GM21390 (cell line): ENCODE measurements around the gene SEC24D.
"Not testable (repeated sequence)": the region's sequence is repeated elsewhere in the genome, so short reads cannot be mapped to it uniquely, and the experiment has no call there.

Experiments
- ATAC-seq: cut with Tn5 transposase; IDR thresholded peaks from one replicate; pipeline ENCODE4 v1.9.1; 2021; ENCODE audit not compliant: unreplicated experiment

Gene SEC24D

GRCh38 chr4:118814058-118814457, 21.9 kb downstream of the SEC24D start:
- no peak for ATAC-seq

- ATAC-seq: no peak
These were observed 22.4 kb downstream of the SEC24D start for GRCh38 chr4:118813561-118813960.

- no peak for ATAC-seq
These were observed 24.1 kb downstream of the SEC24D start for GRCh38 chr4:118811832-118812231.

- ATAC-seq: no peak
These were observed 24.7 kb downstream of the SEC24D start for GRCh38 chr4:118810991-118811764.

- ATAC-seq: no peak
These were observed 28.3 kb downstream of the SEC24D start for GRCh38 chr4:118807659-118808058.

- ATAC-seq: no peak
These were observed 32.7 kb downstream of the SEC24D start for GRCh38 chr4:118803253-118803652.

GRCh38 chr4:118801895-118802575, 33.9 kb downstream of the SEC24D start:
- ATAC-seq: no peak

- ATAC-seq: no peak
These were observed 36.5 kb downstream of the SEC24D start for GRCh38 chr4:118799231-118799942.

- no peak for ATAC-seq
These were observed 37.3 kb downstream of the SEC24D start for GRCh38 chr4:118798658-118799057.

GRCh38 chr4:118797558-118798142, 38.3 kb downstream of the SEC24D start:
- ATAC-seq: no peak

- ATAC-seq: not testable (repeated sequence)
These were observed 44.1 kb downstream of the SEC24D start for GRCh38 chr4:118791690-118792446.

GRCh38 chr4:118790544-118790943, 45.4 kb downstream of the SEC24D start:
- ATAC-seq: no peak

GRCh38 chr4:118788911-118789310, 47.0 kb downstream of the SEC24D start:
- no peak for ATAC-seq

GRCh38 chr4:118787844-118788380, 48.0 kb downstream of the SEC24D start:
- ATAC-seq: no peak

- no peak for ATAC-seq
These were observed 51.1 kb downstream of the SEC24D start for GRCh38 chr4:118784776-118785175.

- no peak for ATAC-seq
These were observed 52.0 kb downstream of the SEC24D start for GRCh38 chr4:118783887-118784286.

GRCh38 chr4:118782886-118783285, 53.0 kb downstream of the SEC24D start:
- ATAC-seq: not testable (repeated sequence)

GRCh38 chr4:118777649-118778048, 58.3 kb downstream of the SEC24D start:
- ATAC-seq: not testable (repeated sequence)

GRCh38 chr4:118776955-118777640, 58.8 kb downstream of the SEC24D start:
- ATAC-seq: not testable (repeated sequence)
